ENCODE measurements around the gene ISL2.

GRCh38 chr15:76366714-76367113 is 30.1 kb downstream of the ISL2 start:
- no peak for TF ChIP-seq SUZ12 (IDR thresholded peaks at IDR 0.05; ENCODE audit: extremely low read depth, insufficient read depth, insufficient read length)
- no peak for TF ChIP-seq ZNF274 (IDR thresholded peaks at IDR 0.05; ENCODE audit: low read depth, low read length)
